Heart left ventricle (tissue), 16 donors: ENCODE results near the gene INSIG2. TPM values are rescaled to one million over a fixed set of nuclear protein-coding genes. Genes with fewer than 3 reads are reported as not detected.

Source experiments
- ATAC-seq, 4 donors: fragments of 200-7000 bp; cut with Tn5 transposase; one replicate each; pipeline ENCODE4 v1.9.1; 2020 to 2022; ENCODE audit warnings: moderate library complexity in 4 of 4, mild to moderate bottlenecking in 3 of 4, moderate number of reproducible peaks in 1 of 4
- DNase-seq, 5 donors: peaks; one replicate each; pipeline ENCODE4 v3.0.0-alpha.2; 2020
- H3K27ac ChIP-seq, 12 donors: fragments of 200-600 bp; sonication (generic) in 4 of 12; one replicate each; pipeline versions ENCODE4 v1.5.0 to v1.8.0; 2016 to 2022; ENCODE audit warnings: mild to moderate bottlenecking in 2 of 12
- H3K27me3 ChIP-seq, 9 donors: fragments of 200-600 bp; sonication (generic) in 2 of 9; one replicate each; pipeline versions ENCODE4 v1.5.1 to v1.8.0; 2016 to 2022; ENCODE audit warnings: mild to moderate bottlenecking in 3 of 9
- H3K36me3 ChIP-seq, 9 donors: fragments of 200-600 bp; sonication (generic) in 2 of 9; one replicate each; pipeline versions ENCODE4 v1.5.0 to v1.8.0; 2018 to 2022; ENCODE audit warnings: mild to moderate bottlenecking in 2 of 9
- H3K4me1 ChIP-seq, 12 donors: fragments of 200-600 bp; sonication (generic) in 4 of 12; one replicate each; pipeline versions ENCODE4 v1.5.0 to v1.8.0; 2016 to 2022; ENCODE audit warnings: mild to moderate bottlenecking in 3 of 12
- H3K4me3 ChIP-seq, 12 donors: fragments of 200-600 bp; sonication (generic) in 4 of 12; one replicate each; pipeline versions ENCODE4 v1.5.0 to v1.8.0; 2017 to 2022; ENCODE audit warnings: mild to moderate bottlenecking in 9 of 12, moderate library complexity in 4 of 12
- H3K9me3 ChIP-seq, 12 donors: fragments of 200-600 bp; sonication (generic) in 4 of 12; one replicate each; pipeline versions ENCODE4 v1.5.0 to v1.8.0; 2016 to 2022; ENCODE audit warnings: mild to moderate bottlenecking in 1 of 12
- CTCF ChIP-seq, 12 donors: fragments of 200-600 bp; sonication (generic) in 4 of 12; IDR thresholded peaks; one replicate each; pipeline versions ENCODE4 v1.5.0 to v1.8.0; 2018 to 2022; ENCODE audit warnings: antibody characterized with exemption in 12 of 12, mild to moderate bottlenecking in 5 of 12
- POLR2A ChIP-seq, 2 donors: fragments of 450-650 bp; IDR thresholded peaks; one replicate each; pipeline ENCODE4 v1.6.1; 2017; ENCODE audit warnings: antibody characterized with exemption in 2 of 2, mild to moderate bottlenecking in 2 of 2, moderate library complexity in 2 of 2
- WGBS, 4 donors: extraction: QIAGEN DNeasy Blood & Tissue Kit in 2 of 4; methylation state at CpG; one replicate each; pipeline versions ENCODE4 v1.1.5 to v1.1.7; 2013 to 2018; 5-methylcytosine and 5-hydroxymethylcytosine counted together
- intact Hi-C, 10 donors: fragments of 100-400 bp; cut with DNase I; formaldehyde crosslinking; loops; one replicate each; pipeline versions ENCODE4 v1.11.1 to v1.14.2; 2022
- polyA plus RNA-seq, 2 donors: library from polyadenylated mRNA; stranded (reverse); fragments of 200-250 nt; gene quantifications; one replicate each; pipeline ENCODE4 v1.2.3, GENCODE V29; 2013
- total RNA-seq, 9 donors: library from RNA; depleted of rRNA in 2 of 9; stranded (reverse); fragments of >200 nt in 2 of 9; fragmentation: NEBNext Ultra II Directional in 3 of 9; extraction: Animal tissue kit (Norgen Biotek cat#: 25700) in 3 of 9; gene quantifications; one replicate each; pipeline versions ENCODE4 v1.1.0 to v1.2.4, GENCODE V29; 2016 to 2023
- donor health status: ischemic (EF 13 %, LVEDD 7.1; RV severe dilation, severe dysfunction).
- donor health status: healthy with polysubstance abuse.
- donor health status: DM: no; HTN: yes; CAD: no.
- donor health status: DM: no; HTN: no; CAD: no.
- donor health status: ischemic (EF 25% LVEDD 6.9; RV normal size, moderate dysfunction).
- donor health status: ischemic (EF 25% LVEDD 5.7; RV mildly dilated, moderate dysfunction).
- donor health status: healthy.
- donor health status: DM: yes; HTN: yes; CAD: no.
- donor health status: ischemic (EF 35%, LVEDD 5.7; RV mildly dilated, moderate dysfunction).
- donor health status: nonischemic (EF 11% LVEDD 7.7; RV severe dilation, severe dysfunction).
- donor health status: DM: yes; HTN: yes; CAD: no.
- donor health status: PGD.
- donor health status: ischemic (EF 29% LVEDD 5.4; RV normal size, mild dysfunction).
- donor health status: nonischemic (EF 23%, LVEDD 6.1; RV moderate dilation, normal function).

INSIG2 gene
- total and polyA plus RNA-seq, 11 donors = 6.5 to 16.4 (median 13.7) TPM

GRCh38 chr2:118050974-118051373 is 37.3 kb upstream of the INSIG2 start:
- no peak for ATAC-seq
- intact Hi-C loops = loop anchor here in 1 of 10 donors (10.0 kb wide), 1 partner anchor 134 kb away; no protein-coding TSS in a partner anchor
- Histone ChIP-seq H3K9me3 (no peaks in the 10 kb centered on the region), H3K4me1 (peaks cover 0 to 6% (median 0%) of the 10 kb centered on the region in 12 donors), H3K27ac (no peak overlapping the region), H3K36me3 (no peaks in the 10 kb centered on the region), H3K27me3 (peaks cover 0 to 48% (median 10%) of the 10 kb centered on the region in 9 donors), H3K4me3 (no peak overlapping the region)
- TF ChIP-seq CTCF (IDR thresholded peaks at IDR 0.05) (no peak), POLR2A (IDR thresholded peaks at IDR 0.05) (no peak)
- 83 to 90% (median 85%) methylated on average over 2 of the region's 2 CpGs for WGBS, 4 donors
- no peak for DNase-seq

DNA sequence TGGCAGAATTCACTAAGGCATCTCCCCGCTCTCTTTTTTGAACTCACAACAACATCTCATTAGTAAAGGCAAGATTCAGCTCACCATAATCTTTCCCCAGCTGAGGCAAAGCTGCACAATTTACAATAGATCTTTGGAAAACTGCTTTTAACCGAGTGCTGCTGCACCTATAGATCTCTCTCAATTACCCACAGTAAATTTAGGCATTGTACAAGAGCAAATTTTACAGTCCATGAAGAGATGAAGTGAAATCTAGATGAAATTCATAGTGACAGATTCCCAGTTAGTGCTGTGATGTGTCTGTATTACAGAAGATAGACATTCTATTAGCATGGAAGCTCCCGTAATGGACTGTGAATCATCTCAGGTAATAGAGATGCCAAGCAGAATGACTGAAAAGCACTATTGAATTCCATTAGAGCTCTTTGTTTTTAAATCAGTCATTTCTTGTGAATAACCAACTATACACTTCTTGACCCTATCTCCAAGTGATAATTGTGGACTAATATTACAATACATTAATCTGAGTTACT is 36.4 kb upstream of the INSIG2 start:
- H3K9me3 ChIP-seq = no peaks in the 10 kb centered on the region
- 87 to 91% (median 90%) methylated on average over 3 of the region's 3 CpGs for WGBS, 4 donors
- DNase-seq (no peak), ATAC-seq (no peak)
- no peak overlapping the region for H3K27ac ChIP-seq
- peaks cover 0 to 43% (median 10%) of the 10 kb centered on the region in 9 donors for H3K27me3 ChIP-seq
- intact Hi-C loops = loop anchor here in 1 of 10 donors (10.0 kb wide), 1 partner anchor 133 kb away; no protein-coding TSS in a partner anchor
- H3K36me3 ChIP-seq = no peaks in the 10 kb centered on the region
- TF ChIP-seq CTCF (IDR thresholded peaks at IDR 0.05) (no peak), POLR2A (IDR thresholded peaks at IDR 0.05) (no peak)
- H3K4me1 ChIP-seq = peaks cover 0 to 7% (median 0%) of the 10 kb centered on the region in 12 donors
- H3K4me3 ChIP-seq = no peak overlapping the region

- TF ChIP-seq CTCF (IDR thresholded peaks at IDR 0.05) = no peak
- intact Hi-C loops = loop anchor here in 1 of 10 donors (10.0 kb wide), 1 partner anchor 132 kb away; no protein-coding TSS in a partner anchor
- Histone ChIP-seq H3K9me3 (no peaks in the 10 kb centered on the region), H3K27ac (no peak overlapping the region), H3K4me3 (no peak overlapping the region), H3K36me3 (no peaks in the 10 kb centered on the region), H3K4me1 (peaks cover 0 to 10% (median 0%) of the 10 kb centered on the region in 12 donors), H3K27me3 (peaks cover 0 to 43% (median 10%) of the 10 kb centered on the region in 9 donors)
- no peak for ATAC-seq
- WGBS, 4 donors = 70 to 79% (median 78%) methylated on average over 2 of the region's 2 CpGs
- no peak for DNase-seq
Measured at GRCh38 chr2:118052474-118052873, 35.8 kb upstream of the INSIG2 start.

GRCh38 chr2:118053681-118054080 is 34.6 kb upstream of the INSIG2 start:
- H3K27me3 ChIP-seq = peaks cover 0 to 40% (median 4%) of the 10 kb centered on the region in 9 donors
- no peaks in the 10 kb centered on the region for H3K36me3 ChIP-seq
- H3K9me3 ChIP-seq = no peaks in the 10 kb centered on the region
- intact Hi-C loops = loop anchor here in 1 of 10 donors (10.0 kb wide), 1 partner anchor 131 kb away; no protein-coding TSS in a partner anchor
- peaks cover 0 to 10% (median 0%) of the 10 kb centered on the region in 12 donors for H3K4me1 ChIP-seq
- TF ChIP-seq CTCF (IDR thresholded peaks at IDR 0.05) (no peak), POLR2A (IDR thresholded peaks at IDR 0.05) (no peak)
- H3K27ac ChIP-seq = no peak overlapping the region
- ATAC-seq (no peak), DNase-seq (no peak)
- no peak overlapping the region for H3K4me3 ChIP-seq
- WGBS, 4 donors = 82 to 86% (median 83%) methylated on average over 7 of the region's 7 CpGs
